GM19395 (cell line): ENCODE data around the gene POLR3E.

ENCODE experiments used
- ATAC-seq: cut with Tn5 transposase; IDR thresholded peaks from one replicate; pipeline ENCODE4 v1.9.1; 2021; ENCODE audit warnings: mild to moderate bottlenecking, moderate library complexity; ENCODE audit not compliant: unreplicated experiment

Gene POLR3E, protein sequence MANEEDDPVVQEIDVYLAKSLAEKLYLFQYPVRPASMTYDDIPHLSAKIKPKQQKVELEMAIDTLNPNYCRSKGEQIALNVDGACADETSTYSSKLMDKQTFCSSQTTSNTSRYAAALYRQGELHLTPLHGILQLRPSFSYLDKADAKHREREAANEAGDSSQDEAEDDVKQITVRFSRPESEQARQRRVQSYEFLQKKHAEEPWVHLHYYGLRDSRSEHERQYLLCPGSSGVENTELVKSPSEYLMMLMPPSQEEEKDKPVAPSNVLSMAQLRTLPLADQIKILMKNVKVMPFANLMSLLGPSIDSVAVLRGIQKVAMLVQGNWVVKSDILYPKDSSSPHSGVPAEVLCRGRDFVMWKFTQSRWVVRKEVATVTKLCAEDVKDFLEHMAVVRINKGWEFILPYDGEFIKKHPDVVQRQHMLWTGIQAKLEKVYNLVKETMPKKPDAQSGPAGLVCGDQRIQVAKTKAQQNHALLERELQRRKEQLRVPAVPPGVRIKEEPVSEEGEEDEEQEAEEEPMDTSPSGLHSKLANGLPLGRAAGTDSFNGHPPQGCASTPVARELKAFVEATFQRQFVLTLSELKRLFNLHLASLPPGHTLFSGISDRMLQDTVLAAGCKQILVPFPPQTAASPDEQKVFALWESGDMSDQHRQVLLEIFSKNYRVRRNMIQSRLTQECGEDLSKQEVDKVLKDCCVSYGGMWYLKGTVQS

DNA sequence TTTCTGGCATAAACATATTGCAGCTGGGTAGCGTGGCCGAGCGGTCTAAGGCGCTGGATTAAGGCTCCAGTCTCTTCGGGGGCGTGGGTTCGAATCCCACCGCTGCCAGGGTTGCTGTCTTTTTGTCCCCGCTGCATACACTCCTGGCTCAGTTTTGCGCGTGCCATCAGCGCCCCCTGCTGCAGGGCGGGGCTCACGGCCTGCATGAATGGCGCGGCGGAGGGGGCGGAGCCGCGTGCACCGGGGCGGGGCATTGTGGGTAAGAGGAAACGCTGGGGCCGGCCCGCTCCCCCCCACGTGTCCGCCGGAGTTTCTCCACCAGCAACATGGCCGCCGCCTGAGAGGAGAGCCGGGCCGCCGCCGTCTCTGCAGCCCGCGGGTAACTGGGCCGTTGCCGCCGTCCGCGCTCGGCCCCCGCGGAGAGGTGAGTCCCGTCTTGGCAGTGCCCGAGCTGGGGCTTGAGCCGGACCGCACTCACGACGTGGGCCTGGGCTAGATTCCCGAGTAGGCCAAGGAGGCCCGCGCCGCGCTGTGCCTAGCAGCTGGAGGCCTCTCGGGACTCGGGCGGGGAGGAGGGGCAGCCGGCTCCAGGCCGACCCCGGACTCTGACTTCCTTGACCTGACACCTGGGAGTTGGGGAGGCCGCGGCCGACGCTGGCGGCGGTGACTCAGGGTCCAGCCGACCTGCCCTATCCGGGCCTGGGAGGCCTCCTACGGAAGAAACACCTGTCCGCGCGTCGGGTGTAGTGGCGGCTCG, at the start of gene POLR3E:
TSS of gene POLR3E (plus strand) at position 296 of the 757 bp plus-strand sequence. CDS start 5,560 bp downstream, outside the sequence.
- ATAC-seq = peak; percentile 82

DNA sequence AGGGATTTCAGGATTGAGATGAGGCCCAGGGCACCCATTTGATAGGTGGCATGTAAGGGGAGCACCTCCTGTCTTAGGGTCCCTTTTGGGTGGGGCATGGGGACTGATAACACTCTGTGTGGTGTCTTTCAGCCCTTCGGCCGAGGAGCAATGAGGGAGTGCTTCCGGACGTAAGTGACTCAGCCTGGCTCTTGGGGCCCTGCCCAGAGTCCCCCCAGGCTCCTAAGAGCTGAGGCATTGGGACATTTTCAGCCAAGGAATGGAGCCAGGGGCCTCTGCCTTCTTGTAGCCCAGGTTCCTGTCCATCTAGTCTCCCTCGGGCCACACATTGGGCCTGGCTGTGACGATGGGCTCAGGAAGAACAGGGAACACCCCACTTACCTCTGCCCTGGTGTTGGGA, 46.7 kb upstream of the POLR3E start:
- no peak for ATAC-seq

DNA sequence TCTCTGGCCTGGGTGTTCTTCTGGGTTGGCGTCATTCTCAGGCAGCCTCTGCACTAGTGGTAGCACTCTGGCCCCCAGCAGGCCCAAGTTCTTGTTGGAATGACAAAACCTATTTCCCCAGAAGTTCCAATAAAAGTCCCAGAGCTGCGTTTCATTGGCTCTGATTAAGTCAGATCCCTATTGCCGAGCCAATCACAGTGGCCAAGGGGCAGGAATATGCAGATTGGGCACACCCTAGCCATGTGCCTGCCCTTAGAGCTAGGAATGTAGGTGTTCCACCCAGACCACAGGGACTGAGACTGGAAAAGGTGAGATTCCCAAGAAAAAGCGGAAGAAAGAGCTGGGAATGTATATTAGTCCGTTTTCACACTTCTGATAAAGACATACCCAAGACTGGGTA, 44.9 kb upstream of the POLR3E start:
- no peak for ATAC-seq

DNA sequence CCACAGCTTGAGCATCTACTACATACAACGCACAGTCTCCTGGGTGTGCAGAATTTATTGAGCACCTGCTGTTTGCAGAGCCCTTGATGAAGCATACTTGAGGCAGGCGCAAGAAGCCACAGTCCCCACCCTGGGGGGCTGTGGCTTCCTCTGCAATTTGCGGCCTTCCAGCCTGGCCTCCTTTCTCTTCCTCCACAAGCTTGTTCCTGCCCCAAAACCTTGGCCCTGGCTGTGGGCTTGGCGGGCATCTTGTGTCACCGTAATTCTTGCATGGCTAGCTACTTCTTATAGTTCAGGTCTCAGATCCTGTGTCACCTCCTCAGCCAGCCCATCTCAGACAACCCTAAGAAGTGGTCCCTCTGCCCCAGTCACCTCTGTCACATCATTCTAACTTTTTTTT, 43.9 kb upstream of the POLR3E start:
- no peak for ATAC-seq

DNA sequence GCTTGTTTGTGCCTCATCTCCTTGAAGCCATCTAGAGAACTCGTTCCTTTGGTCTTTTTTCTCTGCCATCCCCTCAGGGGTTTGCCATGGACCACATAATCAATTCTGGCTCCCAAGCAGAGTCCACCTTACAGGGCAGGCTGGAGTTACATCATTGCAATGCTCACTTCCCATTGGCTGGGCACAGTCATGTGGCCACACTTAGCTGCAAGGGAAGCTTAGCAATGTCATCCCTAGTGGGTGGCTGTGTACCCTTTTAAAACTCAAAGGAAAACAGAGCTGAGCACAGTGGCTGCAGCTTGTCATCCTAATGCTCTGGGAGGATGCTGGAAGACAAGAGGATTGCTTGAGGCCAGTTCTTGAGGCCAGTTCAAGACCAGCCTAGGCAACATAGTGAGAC, 41.9 kb upstream of the POLR3E start:
- no peak for ATAC-seq

DNA sequence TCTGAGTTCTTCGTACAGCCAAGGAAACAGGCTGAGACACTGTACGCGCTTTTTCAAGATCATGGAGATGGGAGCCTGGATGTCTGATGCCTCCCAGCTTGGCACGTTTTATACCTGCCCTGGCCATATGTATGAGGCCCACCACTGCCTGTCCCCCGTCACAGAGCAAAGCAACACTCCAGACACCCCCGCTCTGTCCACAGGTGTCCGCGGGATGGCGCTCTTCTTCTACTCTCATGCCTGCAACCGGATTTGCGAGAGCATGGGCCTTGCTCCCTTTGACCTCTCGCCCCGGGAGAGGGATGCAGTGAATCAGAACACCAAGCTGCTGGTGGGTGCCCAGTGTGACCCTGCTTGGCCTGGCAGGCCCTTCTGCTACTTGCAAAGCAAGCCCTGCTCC, 39.8 kb upstream of the POLR3E start:
- no peak for ATAC-seq

DNA sequence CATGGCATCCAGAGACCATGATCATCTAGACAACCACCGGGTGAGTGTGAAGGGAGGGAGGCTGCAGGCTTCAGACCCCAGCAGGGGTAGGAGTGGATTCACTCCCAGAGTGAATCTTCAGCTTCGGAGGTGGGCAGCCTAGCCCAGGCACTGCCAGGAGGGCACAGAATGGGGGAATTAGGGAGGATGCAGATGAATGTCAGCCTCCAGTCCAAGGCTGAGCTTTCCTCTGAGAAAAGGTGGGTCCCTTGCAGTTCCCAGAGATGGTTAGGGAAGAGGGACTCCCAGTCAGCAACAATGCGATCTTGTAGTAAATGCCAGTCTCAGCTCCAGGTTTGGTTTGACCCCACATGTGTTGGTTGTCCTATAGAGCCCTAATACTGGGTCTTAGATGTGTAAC, 36.7 kb upstream of the POLR3E start:
- ATAC-seq = no peak

DNA sequence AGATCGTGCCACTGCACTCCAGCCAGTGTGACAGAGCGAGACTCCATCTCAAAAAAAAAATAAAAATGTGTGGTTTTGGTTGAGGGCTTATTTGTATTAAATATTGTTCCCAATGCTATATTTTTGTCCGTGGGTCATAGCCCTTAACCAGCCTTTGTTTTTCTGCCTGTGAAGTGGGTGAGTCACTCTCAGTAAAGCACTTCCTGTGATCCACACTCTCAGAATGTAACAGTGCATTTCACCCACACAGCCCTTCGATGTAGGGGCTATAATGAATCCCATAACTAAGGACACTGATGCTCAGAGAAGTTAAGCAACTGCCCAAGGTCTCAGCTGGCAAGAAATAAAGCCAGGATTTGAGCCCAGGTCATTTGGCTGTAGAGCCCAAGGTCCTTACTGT, 34.7 kb upstream of the POLR3E start:
- no peak for ATAC-seq

DNA sequence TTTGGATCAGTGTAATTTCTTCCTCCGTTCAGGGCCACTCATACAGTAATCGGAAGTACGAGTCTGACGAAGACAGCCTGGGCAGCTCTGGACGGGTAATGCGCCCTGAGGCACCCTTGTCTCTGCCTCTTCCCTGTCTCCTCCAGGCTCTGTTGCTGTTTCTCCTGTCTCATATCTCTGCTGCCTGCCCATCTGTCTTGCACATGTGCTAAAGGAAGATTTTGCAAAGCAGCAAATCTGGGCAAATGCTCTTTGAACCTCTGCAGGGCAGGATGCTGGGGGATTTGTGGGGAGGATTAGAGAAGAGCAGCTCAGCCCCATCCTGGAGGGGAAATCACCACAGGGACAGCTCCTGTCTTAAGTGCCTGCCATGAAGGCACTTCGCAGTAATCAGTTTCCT, 32.4 kb upstream of the POLR3E start:
- no peak for ATAC-seq

DNA sequence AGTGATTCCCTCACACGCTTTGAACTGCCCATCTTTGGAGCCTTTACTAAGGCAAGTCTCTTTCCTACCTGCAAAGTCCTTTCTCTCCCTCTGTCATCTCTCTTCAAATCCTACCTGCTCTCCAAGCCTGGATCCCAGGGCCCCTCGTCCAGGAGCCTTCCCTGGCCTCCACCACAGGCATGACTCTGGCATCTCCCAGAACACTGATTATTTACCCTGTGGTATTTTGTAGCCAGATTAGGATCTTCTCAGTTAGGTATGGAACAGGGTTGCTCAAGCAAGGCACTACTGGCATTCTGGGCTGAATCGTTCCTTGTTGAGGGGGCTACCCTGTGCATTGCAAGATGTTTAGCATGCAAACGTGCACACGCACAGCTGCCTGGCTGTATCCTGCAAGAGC, 31.9 kb upstream of the POLR3E start:
- no peak for ATAC-seq

DNA sequence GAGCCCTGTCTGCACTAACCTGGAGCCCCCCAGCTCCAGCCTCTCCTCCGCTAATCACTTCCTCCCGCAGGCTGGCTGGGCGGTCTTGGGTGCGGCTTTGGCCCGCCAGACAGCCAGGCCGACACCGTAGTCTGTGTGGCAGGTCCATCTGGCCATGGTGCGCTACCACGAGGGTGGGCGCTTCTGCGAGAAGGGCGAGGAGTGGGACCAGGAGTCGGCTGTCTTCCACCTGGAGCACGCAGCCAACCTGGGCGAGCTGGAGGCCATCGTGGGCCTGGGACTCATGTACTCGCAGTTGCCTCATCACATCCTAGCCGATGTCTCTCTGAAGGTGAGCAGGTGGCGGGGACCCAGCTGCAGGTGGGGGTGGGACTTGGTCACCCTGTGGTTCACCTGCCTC, 30.7 kb upstream of the POLR3E start:
- ATAC-seq = no peak

DNA sequence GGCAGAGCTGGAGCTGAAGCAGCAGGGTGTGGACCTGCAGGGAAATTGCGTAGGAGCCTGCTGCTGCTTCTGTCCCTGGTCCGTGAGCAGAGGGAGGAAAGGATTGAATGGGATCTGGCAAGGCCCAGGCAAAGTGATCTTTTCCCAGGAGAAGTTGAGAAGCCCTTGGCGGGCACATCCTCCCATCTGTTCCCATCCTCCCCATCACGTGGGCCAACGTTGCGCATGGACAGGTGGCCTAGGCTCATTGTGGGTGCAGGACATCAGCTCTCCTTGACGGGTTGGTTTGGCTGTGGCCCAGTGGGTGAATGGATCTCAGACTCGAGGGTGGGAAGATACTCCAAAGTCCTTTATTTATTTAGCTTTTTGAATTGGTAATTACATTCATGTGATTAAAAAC, 29.4 kb upstream of the POLR3E start:
- ATAC-seq = no peak

DNA sequence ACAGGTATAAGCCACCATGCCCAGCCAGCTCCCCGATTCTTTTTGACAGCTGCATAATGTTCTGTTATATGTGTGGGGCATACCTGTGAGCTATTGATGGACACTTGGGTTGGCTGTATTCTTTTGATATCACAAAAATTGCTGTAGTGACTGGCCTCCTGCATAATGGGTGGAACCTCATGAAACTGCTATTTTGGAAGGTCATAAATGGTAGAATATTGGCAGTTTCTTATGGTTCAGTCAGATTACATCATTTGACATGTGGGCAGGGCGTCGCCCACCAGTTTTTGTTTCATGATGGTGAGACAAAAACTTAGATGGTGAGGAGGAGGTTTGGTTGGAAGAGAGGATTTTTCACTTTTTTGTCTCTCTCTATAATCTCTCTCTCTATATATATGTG, 26.7 kb upstream of the POLR3E start:
- ATAC-seq = no peak

DNA sequence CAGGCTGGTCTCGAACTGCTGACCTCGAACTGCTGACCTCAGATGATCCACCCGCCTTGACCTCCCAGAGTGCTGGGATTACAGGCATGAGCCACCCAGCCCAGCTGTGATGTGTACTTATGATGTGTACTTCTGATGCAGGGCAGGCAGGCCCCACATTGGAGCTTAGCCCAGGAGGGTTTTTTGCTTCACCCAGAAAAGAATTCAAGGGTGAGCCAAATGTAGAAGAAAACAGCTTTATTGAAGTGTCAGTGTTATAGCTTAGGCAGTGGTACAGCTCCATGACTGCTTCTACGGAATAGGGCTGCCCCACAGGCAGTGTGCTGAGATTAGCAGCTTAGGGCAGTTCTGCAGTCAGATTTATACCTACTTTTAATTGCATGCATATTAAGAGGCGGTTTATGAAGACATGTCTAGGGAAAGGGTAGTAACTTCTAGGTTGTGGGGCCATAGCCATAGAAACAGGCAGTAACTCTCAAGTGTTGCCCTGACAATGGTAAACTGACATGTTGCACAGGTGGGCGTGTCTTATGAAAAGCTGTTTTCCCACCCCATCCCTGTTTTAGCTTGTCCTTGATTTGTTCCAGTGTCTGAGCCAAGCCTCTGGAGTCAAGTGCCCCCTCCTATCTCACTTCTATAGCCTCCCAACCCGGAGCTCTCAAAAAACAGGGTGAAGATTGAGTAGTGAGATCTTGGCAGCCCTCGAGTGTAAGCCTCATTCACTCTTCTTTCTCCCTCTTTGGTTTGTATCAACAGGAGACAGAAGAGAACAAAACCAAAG, 24.1 kb upstream of the POLR3E start:
- no peak for ATAC-seq

DNA sequence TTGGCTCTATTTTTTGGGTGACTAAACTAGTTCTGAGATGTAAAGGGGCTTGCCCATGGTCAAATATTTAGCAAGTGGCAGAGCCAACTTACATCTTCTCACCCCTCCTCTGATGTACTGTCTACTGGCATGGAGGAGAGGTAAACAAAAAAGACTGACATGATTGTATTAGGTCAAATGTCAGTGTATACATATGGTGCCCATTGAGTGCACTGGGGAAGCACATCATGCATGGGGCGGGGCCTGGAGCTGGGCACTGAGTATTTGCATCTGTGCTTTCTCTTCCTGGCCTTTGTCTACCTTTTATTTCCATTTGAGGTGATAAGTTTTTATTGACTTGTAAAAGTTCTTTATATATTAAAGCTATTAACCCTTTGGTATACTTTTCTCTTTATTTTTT, 22.3 kb upstream of the POLR3E start:
- ATAC-seq = no peak

DNA sequence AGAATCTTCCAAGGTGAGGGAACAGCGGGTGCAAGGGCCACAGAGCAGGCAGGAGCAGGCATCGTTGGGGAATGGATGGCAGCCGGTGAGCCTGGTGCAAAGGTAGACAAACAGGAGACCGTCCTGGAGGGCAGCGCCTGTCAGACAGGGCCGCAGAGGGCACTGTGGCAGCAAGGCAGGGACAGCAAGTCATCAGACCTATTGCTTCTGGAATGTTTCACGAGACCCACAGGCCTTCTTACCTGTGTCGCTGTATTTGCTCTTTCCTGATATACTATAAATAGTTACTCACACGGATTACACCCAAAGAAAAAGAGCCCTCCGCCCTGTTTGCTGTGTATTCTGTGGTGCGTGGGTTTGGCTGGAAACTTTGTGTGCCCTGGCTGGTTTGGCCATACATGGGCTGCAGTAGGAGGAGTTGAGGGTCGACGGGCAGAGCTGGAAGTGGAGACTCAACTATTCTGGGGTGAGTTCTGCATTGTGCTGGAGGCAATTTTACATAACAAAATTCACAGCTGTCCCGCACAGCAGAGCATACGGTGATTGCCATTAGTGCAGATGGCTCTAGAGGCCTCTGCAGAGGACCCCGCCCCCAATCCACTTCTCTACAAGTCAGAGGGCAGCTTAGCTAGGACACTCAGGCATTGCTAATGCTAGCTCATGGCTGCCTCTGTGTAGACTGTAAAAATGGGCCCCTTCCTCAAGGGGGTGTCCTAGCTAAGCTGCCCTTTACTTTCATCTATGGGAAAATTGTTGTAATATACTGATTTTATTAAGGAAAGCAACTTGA, 18.6 kb upstream of the POLR3E start:
- no peak for ATAC-seq

DNA sequence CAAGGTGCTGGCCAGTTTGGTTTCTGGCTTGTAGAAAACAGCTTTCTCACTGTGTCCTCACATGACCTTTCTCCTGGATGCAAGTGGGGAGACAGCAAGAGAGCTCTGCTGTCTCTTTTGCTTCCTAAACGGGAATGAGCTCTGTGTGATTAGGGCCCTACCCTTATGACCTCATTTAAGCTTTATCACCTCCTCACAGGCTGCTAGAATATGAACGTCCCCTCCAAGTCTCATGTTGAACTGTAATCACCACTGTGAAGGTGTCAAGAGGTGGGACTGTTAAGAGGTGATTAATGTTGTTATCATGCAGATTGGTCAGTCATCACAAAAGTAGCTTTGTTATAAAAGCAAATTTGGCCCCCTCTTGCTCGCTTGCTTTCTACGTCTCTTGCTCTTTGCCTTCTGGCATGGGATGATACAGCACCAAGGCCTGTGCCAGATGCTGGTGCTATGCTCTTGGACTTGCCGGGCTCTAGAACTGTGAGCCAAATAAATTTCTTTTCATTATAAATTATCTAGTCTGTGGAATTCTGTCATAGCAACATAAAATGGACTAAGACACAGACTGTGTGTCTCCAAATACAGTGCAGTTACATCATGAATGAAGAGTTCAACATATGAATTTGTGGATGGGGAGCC, 14.8 kb upstream of the POLR3E start:
- ATAC-seq = no peak

DNA sequence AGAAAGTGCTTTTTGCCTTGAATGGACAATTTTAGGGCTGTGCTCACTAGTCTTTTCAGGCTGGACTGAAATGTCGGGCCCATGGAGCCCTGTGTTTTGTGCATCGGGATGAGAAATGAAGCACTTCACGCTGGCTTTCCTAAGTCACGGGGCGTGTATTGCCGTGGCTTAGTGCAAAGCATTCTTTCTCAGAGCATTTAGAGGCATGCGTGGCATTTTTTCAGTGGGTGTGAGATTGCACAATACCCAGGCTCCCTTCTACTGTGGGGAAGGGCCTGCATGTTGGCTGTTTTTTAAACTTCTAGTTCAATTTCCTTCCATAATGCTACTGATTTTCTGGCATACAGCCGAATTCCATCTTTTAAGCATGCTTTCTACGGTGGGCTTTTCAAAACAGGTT, 12.6 kb upstream of the POLR3E start:
- no peak for ATAC-seq

DNA sequence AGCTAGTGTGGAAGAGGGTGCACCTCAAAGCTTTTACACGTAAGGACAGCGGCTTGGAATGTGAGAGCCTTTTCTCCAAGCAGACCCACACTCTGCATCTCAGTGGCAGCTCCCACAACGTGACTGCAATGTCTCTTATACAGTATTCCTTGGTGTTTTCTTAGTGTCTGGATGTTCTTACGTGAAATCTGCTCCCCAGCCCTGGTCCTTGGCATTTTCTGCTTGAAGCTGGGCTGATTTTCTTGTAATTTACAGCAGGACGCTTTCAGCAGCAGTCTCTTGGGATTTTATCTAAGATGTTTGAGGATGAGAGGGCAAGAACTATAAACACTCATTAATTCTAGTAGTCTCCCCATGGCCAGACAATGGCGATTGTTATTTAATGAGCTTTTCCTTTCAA, 12.1 kb upstream of the POLR3E start:
- ATAC-seq = no peak

DNA sequence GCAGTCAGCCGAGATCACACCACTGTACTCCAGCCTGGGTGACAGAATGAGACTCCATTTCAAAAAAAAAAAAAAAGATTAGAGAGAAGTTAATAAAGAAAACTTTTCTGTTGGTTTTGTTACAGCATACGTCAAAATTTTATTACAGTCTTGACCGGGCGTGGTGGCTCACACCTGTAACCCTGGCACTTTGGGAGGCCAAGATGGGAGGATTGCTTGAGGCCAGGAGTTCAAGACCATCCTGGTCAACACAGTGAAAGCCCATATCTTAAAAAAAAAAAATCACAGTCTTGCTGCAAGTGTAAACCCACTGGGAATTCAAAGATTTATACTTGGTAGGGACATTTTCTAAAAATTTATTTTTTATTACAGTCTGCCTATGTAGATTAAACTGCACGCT, 6.2 kb upstream of the POLR3E start:
- no peak for ATAC-seq
